Measurements from ENCODE around the gene E2F8.
A peak's percentile ranks its signal among the peaks of the same experiment; 100 is the strongest.
"Not testable (repeated sequence)": the region's sequence is repeated elsewhere in the genome, so short reads cannot be mapped to it uniquely, and the experiment has no call there.

Gene E2F8, protein sequence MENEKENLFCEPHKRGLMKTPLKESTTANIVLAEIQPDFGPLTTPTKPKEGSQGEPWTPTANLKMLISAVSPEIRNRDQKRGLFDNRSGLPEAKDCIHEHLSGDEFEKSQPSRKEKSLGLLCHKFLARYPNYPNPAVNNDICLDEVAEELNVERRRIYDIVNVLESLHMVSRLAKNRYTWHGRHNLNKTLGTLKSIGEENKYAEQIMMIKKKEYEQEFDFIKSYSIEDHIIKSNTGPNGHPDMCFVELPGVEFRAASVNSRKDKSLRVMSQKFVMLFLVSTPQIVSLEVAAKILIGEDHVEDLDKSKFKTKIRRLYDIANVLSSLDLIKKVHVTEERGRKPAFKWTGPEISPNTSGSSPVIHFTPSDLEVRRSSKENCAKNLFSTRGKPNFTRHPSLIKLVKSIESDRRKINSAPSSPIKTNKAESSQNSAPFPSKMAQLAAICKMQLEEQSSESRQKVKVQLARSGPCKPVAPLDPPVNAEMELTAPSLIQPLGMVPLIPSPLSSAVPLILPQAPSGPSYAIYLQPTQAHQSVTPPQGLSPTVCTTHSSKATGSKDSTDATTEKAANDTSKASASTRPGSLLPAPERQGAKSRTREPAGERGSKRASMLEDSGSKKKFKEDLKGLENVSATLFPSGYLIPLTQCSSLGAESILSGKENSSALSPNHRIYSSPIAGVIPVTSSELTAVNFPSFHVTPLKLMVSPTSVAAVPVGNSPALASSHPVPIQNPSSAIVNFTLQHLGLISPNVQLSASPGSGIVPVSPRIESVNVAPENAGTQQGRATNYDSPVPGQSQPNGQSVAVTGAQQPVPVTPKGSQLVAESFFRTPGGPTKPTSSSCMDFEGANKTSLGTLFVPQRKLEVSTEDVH

DNA sequence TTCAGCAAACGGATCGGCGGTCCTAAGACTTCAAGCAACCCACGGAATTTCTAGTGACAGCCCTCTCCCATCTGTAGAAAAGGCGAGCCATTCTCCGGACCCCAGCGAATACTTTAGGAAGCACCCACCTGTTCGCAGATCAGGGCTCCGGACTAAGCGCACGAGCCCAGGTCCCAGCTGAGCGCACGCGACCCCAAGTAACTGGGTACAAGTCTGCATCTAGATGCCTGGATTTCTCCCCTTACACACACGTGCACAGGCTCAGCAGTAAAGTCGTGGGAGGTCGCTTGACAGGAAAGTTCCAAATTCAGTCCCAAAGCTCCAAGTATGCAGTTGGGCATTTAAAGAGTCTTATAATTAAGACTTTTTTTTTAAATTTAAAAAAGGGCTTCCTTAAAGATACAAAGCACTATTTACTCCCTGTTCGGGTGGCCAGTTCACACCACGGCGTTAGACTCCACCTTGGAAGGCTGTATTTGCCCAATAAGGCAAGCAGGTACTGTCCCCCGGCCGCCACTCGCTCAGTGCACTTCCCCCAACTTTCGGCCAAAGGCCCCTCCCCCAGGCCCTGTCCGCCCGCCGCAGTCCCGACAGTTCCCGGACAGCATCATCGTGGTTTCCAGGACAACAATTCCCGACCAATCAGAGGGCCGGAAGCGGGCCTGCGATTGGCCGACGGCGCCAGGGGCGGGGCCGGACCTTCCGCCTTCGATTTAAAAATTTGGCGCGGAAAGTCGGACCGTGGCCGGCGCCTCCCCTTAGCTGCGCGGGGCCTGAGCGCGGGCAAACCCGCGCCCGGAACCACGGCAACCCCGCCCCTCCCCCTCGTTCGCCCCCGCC lies at the start of gene E2F8:
Gene E2F8, minus strand, starts transcription at position 526 of the 840 bp plus-strand sequence. CDS start 824 bp downstream, outside the sequence.
- no peaks in the 10 kb centered on the region for H3K9me3 Mint-ChIP-seq
- peak; percentile 90 to 91 for ATAC-seq (replicated peaks)

DNA sequence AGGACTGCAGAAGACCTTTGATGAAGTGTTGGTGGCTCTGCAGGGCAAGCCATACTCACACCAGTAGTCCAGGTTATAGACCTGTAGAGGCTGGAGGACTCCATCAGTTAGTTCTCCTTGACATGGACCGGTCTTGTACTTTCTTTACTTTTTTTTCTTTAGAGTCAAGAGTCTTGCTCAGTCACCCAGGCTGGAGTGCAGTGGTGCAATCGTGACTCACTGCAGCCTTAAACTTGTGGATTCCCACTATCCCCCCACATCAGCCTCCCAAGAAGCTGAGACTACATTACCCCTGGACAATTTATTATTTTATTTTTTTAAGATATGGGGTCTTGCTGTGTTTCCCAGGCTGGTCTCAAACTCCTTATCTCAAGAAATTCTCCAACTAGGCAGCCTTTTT lies 49.6 kb upstream of the E2F8 start:
- H3K36me3 Mint-ChIP-seq: no peaks in the 10 kb centered on the region
- DNase-seq: no peak
- H3K27me3 Mint-ChIP-seq: peaks cover 0 to 18% of the 10 kb centered on the region in 2 donors
- no peak overlapping the region for H3K27ac Mint-ChIP-seq
- H3K9me3 Mint-ChIP-seq: no peaks in the 10 kb centered on the region
- no peak overlapping the region for H3K4me3 Mint-ChIP-seq
- no peaks in the 10 kb centered on the region for H3K4me1 Mint-ChIP-seq
- ATAC-seq (replicated peaks): no peak

More for the DNA sequence above, at the start of gene E2F8:
- Mint-ChIP-seq H3K27me3 (peaks cover 26 to 33% of the 10 kb centered on the region in 2 donors), H3K27ac (peak within 1 kb of the TSS; percentile 79), H3K4me1 (peaks cover 16 to 31% of the 10 kb centered on the region in 2 donors), H3K36me3 (peaks cover 3 to 4% of the 10 kb centered on the region in 2 donors), H3K4me3 (peak within 1 kb of the TSS; percentile 93 to 95)
- DNase-seq: peak; percentile 93

DNA sequence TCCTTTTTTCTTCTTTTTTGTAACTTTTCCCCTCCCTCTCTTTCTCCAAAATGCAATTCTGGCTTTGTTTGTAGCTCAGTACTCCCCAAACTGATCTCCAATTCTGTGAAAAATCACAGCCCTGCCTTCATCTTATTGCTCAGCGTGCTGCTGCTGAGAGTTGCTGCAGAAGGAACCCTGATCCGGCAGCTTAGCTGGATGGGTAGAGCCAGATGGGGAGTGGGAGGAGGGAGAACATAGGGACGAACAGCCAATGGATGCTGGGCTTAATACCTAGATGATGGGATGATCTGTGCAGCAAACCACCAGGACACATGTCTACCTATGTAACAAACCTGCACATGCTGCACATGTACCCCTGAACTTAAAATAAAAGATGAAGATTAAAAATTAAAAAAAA lies 47.5 kb upstream of the E2F8 start:
- Mint-ChIP-seq H3K27ac (no peak overlapping the region), H3K4me1 (peaks cover 6 to 7% of the 10 kb centered on the region in 2 donors), H3K36me3 (no peaks in the 10 kb centered on the region), H3K9me3 (no peaks in the 10 kb centered on the region), H3K4me3 (no peak overlapping the region), H3K27me3 (peaks cover 0 to 17% of the 10 kb centered on the region in 2 donors)
- no peak for ATAC-seq (replicated peaks)
- no peak for DNase-seq

DNA sequence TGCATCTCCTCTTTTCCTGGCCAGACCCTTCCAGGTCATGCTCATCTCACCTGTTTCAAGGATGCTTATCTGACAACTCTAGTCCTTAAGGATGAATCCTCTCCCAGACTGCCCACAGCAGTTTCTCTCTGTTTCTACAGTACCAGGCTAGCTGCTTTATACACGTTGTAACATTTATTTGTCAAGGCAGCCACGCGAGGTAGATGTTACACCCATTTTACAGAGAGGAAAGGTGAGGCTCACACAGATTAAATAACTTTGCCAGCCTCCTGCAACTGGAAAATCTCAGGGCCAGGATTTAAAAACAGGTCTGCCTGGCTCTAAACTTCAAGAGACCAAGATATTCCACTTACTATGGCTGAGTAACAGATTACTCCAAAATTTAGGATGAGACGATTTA lies 45.7 kb upstream of the E2F8 start:
- DNase-seq: no peak
- Mint-ChIP-seq H3K27ac (no peak overlapping the region), H3K9me3 (no peaks in the 10 kb centered on the region), H3K27me3 (peaks cover 0 to 13% of the 10 kb centered on the region in 2 donors), H3K4me3 (no peak overlapping the region), H3K4me1 (peaks cover 6 to 7% of the 10 kb centered on the region in 2 donors), H3K36me3 (no peaks in the 10 kb centered on the region)
- ATAC-seq (replicated peaks): no peak

DNA sequence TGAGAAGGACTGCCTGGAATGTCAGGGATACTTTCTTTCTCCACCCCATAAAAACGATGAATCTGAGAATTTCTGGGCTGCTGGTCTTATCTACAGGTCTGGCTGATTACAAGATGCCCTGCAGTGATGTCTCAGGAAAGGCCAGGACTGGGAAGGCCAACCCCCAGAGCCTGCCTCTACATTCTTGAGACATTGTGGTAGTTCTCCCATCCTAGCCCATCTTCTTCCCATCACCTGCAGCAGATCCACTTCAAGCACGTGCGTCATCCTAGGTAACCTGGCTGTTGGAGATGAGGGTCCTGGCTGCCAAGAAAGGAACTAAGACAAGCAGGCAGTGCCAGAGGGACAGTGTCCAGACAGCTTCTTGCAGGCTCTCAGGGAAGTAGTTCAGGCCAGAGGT lies 44.1 kb upstream of the E2F8 start:
- DNase-seq (no peak), ATAC-seq (replicated peaks) (no peak)
- Mint-ChIP-seq H3K4me3 (no peak overlapping the region), H3K27me3 (peaks cover 0 to 13% of the 10 kb centered on the region in 2 donors), H3K27ac (no peak overlapping the region), H3K9me3 (no peaks in the 10 kb centered on the region), H3K4me1 (peaks cover 6 to 7% of the 10 kb centered on the region in 2 donors), H3K36me3 (no peaks in the 10 kb centered on the region)

DNA sequence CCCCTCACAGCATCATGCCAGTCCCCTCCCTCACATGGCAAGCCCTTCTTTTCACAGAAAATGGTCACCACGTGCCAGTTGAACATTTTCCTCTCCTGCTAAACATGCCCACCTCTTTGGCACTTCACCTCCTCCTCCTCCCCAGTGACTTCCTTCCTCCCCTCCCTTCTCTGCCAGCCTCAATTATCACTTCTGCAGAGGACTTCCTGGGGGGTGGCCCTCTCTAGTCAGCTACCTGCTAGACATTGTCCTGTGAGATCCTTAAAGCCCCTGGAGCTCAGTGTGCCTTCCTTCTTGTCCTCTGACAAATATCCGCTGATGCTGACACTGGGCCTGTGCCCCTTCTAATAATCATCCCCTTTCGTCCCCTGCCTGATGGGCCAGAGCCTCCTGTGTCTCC lies 43.2 kb upstream of the E2F8 start:
- H3K4me1 Mint-ChIP-seq: peaks cover 6 to 7% of the 10 kb centered on the region in 2 donors
- H3K27me3 Mint-ChIP-seq: peaks cover 0 to 13% of the 10 kb centered on the region in 2 donors
- DNase-seq (no peak), ATAC-seq (replicated peaks) (no peak)
- no peak overlapping the region for H3K4me3 Mint-ChIP-seq
- no peaks in the 10 kb centered on the region for H3K9me3 Mint-ChIP-seq
- H3K36me3 Mint-ChIP-seq: no peaks in the 10 kb centered on the region
- no peak overlapping the region for H3K27ac Mint-ChIP-seq

DNA sequence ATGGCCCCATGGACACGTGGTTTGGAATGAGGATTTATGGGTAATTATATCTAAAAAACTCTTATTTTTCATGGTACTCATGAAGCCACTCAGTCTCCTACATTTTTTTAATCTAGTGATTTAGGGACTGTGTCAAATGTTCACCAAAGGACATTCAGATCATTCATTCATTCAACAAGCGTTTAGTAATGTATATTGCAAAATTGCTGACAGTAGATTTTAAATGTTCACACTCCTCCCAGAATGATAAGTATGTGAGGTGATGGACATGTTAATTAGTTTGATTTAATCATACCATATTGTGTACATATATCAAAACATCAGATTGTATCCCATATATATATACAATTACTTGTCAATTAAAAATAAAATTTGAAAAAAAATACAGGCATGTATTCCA lies 40.8 kb upstream of the E2F8 start:
- H3K27me3 Mint-ChIP-seq: peaks cover 0 to 13% of the 10 kb centered on the region in 2 donors
- ATAC-seq (replicated peaks) (no peak), DNase-seq (no peak)
- no peak overlapping the region for H3K27ac Mint-ChIP-seq
- no peak overlapping the region for H3K4me3 Mint-ChIP-seq
- no peaks in the 10 kb centered on the region for H3K36me3 Mint-ChIP-seq
- no peaks in the 10 kb centered on the region for H3K9me3 Mint-ChIP-seq
- peaks cover 6 to 7% of the 10 kb centered on the region in 2 donors for H3K4me1 Mint-ChIP-seq

DNA sequence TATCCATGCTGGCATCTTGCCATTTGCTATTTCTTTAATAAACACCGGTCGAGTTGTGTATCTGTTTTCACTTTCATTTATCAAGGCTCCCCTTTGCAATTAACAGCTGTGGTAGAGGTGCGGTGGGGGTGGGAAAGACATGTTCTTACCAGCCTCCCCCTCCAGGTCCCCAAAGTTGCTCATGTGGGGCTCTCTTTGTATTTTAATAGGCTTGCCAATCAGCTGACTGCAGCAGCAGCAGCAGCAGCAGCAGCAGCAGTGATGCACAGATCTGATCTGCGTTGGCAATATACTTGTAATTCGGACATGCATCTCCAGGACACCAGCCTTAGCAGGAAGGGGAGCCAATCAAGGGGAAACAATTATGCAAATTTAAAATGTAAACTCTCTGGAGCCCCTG lies 40.3 kb upstream of the E2F8 start:
- Mint-ChIP-seq H3K27me3 (peaks cover 0 to 12% of the 10 kb centered on the region in 2 donors), H3K27ac (no peak overlapping the region), H3K9me3 (no peaks in the 10 kb centered on the region), H3K4me1 (peaks cover 6 to 7% of the 10 kb centered on the region in 2 donors), H3K4me3 (peak overlapping the region in 1 of 2 donors; percentile 37), H3K36me3 (no peaks in the 10 kb centered on the region)
- DNase-seq (no peak), ATAC-seq (replicated peaks) (peak in 1 of 2 donors; percentile 45)

DNA sequence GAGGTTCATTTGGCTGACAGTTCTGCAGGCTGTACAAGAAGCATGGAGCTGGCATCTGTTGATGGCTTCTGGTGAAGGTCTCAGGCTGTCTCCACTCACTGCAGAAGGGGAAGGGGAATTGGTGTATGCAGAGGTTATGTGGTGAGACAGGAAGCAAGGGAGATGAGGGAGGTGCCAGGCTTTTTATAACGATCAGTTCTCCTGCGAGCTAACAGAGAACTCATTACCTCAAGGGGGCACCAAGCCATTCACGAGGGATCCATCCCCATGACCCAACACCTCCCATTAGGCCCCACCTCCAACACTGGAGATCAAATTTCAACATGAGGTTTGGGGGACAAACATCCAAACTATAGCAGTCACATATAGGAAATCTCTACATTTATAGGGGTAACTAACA lies 38.7 kb upstream of the E2F8 start:
- Mint-ChIP-seq H3K27ac (no peak overlapping the region), H3K4me3 (no peak overlapping the region), H3K36me3 (no peaks in the 10 kb centered on the region), H3K27me3 (no peaks in the 10 kb centered on the region), H3K4me1 (peaks cover 6 to 7% of the 10 kb centered on the region in 2 donors), H3K9me3 (no peaks in the 10 kb centered on the region)
- DNase-seq (no peak), ATAC-seq (replicated peaks) (no peak)

DNA sequence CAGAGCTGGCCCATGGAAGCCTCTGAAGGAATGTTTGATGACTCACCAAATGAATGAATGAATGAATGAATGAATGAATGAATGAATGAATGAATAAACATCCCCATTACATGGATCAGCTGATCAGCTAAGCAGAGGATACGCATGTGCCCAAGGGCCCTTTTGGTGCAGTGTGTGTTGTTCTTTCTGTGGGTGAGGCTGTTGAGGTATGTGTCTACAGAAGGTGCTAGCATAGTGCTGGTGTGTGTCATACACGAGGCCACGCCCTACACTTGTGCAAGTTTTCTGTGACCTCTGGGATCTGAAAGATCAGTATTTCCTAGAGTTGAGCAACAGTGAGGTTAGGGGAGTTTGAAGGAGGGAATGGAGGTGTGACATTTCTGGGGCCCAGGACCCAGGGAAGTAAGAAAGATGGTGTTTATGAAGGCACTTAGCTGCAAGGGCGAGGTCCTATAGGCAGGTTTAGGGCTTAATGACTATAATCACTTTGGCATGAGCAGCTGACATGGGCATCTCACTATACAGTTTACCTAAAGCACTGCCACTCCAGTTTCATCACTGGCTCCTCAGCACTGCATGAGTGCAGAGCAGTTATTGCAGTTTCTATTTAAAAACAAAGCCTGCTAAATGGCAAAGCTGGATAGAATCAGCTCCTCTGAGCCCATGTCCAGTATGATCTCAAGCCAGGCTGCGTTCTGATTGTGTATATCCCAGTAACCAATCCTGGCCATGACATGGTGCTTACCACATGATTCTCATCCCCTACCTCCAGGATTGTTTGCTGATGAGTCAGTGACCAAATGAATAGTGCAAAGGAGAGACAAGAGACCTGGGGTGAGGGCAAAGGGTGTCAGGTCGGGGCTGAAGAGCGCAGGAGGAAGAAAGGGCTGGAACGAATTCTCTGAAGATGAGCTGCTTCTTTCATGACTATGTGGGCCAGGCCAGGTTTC lies 36.4 kb upstream of the E2F8 start:
- DNase-seq (no peak), ATAC-seq (replicated peaks) (no peak)
- no peaks in the 10 kb centered on the region for H3K36me3 Mint-ChIP-seq
- peaks cover 0 to 8% of the 10 kb centered on the region in 2 donors for H3K27me3 Mint-ChIP-seq
- H3K27ac Mint-ChIP-seq: no peak overlapping the region
- no peaks in the 10 kb centered on the region for H3K9me3 Mint-ChIP-seq
- H3K4me1 Mint-ChIP-seq: no peaks in the 10 kb centered on the region
- H3K4me3 Mint-ChIP-seq: no peak overlapping the region

DNA sequence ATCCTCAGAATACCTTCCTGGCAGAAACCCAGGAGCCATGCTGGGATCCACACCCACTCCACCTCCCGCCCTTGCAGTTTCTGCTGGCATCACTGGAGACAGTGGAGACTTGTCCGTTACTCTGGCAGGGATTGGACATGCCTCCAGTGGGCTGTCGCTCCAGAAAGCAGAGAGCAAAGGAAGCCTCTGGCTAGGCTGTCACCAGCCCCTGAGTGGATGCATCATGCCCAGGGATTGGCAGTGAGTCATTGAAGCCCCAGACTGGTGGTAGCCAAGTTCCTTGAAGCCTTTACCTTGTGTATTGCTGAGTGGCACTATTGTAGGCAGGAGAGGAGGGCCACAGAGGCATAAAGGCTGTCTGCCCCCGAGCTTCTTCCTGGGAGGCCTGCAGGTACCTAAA lies 34.8 kb upstream of the E2F8 start:
- H3K4me1 Mint-ChIP-seq: no peaks in the 10 kb centered on the region
- H3K27me3 Mint-ChIP-seq: peaks cover 12 to 20% of the 10 kb centered on the region in 2 donors

DNA sequence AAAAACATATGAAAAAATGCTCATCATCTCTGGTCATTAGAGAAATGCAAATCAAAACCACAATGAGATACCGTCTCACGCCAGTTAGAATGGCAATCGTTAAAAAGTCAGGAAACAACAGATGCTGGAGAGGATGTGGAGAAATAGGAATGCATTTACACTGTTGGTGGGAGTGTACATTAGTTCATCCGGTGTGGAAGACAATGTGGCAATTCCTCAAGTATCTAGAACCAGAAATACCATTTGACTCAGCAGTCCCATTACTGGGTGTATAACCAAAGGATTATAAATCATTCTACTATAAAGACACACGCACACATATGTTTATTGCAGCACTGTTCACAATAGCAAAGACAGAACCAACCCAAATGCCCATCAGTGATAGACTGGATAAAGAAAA lies 32.5 kb upstream of the E2F8 start:
- peaks cover 19 to 31% of the 10 kb centered on the region in 2 donors for H3K27me3 Mint-ChIP-seq
- not testable (repeated sequence) for H3K4me3 Mint-ChIP-seq; H3K9me3 Mint-ChIP-seq; H3K27ac Mint-ChIP-seq; H3K36me3 Mint-ChIP-seq; ATAC-seq (replicated peaks); H3K4me1 Mint-ChIP-seq; DNase-seq

More for the DNA sequence above, 34.8 kb upstream of the E2F8 start:
- ATAC-seq (replicated peaks): no peak
- no peak overlapping the region for H3K27ac Mint-ChIP-seq
- H3K36me3 Mint-ChIP-seq: no peaks in the 10 kb centered on the region
- H3K4me3 Mint-ChIP-seq: no peak overlapping the region
- no peaks in the 10 kb centered on the region for H3K9me3 Mint-ChIP-seq
- DNase-seq: no peak

DNA sequence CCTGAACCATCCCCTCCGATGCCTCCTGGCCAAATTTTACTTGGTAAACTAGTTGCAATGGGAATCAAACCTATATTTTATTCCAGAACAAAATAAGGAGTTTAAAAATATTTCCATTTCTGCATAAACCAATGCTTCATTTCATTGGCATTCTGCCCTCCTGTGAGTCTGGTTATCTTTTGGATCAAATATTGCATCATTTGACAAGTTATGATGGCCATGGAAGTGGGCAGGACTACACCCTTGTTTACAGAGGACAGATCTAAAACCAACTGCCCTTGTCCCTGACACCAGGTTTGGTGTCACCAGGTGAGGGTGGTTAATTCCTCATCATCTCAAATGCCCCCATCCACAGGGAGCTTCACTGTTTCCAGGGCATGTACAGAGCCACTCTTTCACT lies 28.2 kb upstream of the E2F8 start:
- DNase-seq (no peak), ATAC-seq (replicated peaks) (no peak)
- H3K9me3 Mint-ChIP-seq: no peaks in the 10 kb centered on the region
- no peak overlapping the region for H3K4me3 Mint-ChIP-seq
- no peaks in the 10 kb centered on the region for H3K4me1 Mint-ChIP-seq
- H3K27me3 Mint-ChIP-seq: peaks cover 26 to 38% of the 10 kb centered on the region in 2 donors
- no peaks in the 10 kb centered on the region for H3K36me3 Mint-ChIP-seq
- H3K27ac Mint-ChIP-seq: no peak overlapping the region

All from stimulated activated naive B cell treated with anti-CD40 and anti-IgM and Interleukin-4, amounts not matched to agents 10 μg/mL and 1 μg/mL and 100 μg/mL, for 72 hours (primary cell).